Embryonic facial prominence (tissue), 1 donor: Measurements from ENCODE around the gene HEPACAM.
A peak's percentile ranks its signal among the peaks of the same experiment; 100 is the strongest.

Experiments used
- DNase-seq: peaks from one replicate; pipeline ENCODE4 v3.0.0-alpha.2; 2016; ENCODE audit errors: extremely low spot score

HEPACAM gene

GRCh38 chr11:124943254-124943616 is 7.4 kb upstream of the HEPACAM start:
- DNase-seq: no peak

- no peak for DNase-seq
Measured at GRCh38 chr11:124942466-124943253, 6.8 kb upstream of the HEPACAM start.

- no peak for DNase-seq
Measured at GRCh38 chr11:124941703-124942102, 5.9 kb upstream of the HEPACAM start.

DNA sequence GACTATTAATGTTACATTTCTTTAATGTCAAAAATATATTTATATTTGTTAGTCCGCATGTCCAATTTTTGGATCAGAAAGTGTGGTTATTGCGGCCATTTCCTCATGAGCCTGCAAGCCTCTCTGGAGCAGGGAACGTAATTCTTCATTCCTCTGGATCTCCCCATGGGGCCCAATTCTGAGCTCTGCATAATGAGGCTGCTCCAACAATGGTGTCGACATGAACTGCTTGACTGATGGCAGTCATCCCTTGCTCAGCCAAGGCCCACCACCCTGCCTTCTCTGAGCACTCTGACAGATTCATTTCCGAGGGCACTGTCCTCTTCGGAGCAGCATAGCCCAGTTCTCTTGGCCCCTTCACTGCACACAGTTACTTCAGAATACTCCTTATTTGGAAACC is 3.1 kb upstream of the HEPACAM start:
- no peak for DNase-seq

DNA sequence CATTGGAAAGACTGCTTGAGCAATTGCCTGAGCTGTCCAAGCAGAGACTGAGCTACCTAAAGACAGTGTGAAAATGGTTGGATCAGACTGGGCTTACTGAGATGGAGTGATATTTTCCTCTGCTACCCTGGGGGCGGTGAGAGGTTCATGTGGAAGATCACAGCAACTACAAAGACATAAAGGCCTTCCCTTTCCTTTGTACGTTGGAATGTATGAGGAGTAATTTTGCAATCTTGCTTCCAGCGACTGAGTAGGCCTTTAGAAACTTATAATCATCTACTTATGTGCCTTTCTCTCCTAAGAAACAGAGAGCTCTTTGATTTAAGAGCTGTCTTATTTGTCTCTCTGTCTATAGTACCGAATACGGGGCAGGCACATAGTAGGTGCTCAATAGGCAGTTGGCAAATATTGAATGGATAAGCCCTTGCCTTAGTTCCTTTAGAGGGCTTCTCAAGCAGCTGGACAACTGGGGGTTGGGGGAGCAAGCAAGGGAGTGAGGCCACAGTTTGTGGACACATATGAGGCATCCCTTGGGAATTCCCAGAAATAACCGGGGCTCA is 2.4 kb upstream of the HEPACAM start:
- no peak for DNase-seq

GRCh38 chr11:124937336-124937935 is 1.6 kb upstream of the HEPACAM start:
- no peak for DNase-seq

GRCh38 chr11:124934862-124935547 is 842 bp downstream of the HEPACAM start:
- DNase-seq: no peak

GRCh38 chr11:124930799-124931198 is 5.0 kb downstream of the HEPACAM start:
- no peak for DNase-seq

GRCh38 chr11:124928942-124929665 is 6.7 kb downstream of the HEPACAM start:
- DNase-seq: no peak

DNA sequence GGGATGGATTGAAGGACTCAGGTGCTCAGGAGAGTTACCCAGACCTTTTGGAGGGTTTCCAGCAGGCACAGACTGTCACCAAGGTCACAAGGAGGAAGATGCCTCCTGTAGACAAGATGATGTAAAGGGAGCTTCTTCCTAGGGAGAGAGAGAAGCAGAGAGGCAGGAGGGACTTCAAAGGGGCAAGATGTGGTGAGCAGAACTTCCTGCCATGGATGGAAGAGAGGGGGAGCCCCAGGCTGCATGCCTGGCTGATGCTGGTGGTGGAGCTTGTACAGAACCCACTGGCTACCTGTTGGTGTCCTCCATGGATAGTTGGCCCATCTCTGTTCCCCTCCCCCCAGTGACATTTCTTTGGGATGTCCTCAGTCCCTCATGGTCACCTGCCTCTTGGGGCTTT is 12.6 kb downstream of the HEPACAM start:
- no peak for DNase-seq

DNA sequence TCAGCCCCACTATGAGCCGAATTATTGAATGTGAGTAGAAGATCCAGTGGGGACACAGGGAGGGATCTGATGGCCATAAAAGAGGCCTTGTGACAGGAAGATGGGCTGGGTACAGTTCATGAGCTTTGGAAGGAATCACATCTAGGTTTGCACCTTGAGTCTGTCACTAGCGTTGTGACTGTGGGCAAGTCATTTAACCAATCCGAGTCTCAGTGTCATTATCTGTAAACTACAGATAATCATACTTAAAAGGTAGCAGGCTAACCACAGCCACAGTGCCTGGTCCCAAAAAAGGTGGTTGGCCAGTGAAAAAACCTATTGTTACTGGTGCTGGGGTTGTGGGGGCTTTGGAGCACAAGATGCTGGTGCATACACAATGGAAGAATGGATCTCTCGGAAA is 13.0 kb downstream of the HEPACAM start:
- DNase-seq: no peak

DNA sequence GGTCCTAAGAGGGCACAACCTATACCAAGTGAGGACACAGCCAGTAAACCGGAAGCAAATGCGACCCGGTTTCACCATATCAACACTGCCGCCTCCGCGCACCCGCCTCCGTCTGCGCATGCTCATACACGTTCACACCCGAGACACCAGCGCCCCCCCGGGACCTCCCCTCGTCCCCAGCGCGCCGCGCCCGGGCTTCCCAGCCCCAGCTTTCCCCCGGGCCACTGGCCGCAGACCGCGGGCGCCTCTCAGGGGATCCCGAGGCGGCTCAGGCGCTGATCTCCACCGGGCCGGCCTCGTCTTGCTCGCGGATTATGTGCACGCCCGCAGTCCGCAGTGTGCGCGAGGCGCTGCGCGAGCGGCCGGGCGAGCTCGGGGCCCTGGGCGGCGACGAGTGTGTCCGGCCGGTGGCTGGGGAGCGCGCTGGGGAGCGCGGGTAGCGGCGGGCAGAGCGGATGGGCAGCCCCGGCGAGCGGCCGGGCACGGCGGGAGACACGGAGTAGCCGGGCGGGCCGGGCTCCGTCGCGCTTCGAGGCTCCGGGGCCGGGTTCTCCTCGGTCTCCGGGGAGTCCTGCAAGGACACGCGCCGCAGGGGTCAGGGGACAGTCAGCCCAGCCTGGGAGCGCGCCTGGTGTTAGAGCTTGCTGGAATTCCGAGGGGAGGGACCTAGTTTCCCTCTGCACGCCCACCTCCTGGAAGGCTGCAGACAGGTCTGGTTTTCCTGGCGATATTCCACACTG is 14.8 kb downstream of the HEPACAM start:
- peak; percentile 55 for DNase-seq

DNA sequence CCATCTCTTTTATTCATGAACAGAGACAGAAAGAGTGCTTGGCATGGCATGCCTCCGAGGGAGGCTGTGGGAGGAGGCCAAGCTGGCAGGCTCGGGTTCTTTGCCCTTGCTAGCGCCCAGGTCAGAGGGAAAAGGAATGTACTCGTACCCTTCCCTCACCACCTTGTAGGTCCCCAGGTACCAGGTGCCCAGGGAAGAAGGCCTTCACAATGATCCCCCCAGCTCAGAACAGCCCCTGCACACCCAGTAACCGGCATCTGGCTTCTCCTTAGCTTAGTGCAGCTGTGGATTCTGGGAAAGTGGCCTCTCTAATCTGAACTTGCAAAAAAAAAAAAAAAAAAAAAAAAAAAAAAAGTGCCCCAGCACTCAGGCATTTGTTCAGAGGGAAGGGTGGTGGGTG is 15.5 kb downstream of the HEPACAM start:
- DNase-seq: no peak

GRCh38 chr11:124919898-124920297 is 15.9 kb downstream of the HEPACAM start:
- no peak for DNase-seq

DNA sequence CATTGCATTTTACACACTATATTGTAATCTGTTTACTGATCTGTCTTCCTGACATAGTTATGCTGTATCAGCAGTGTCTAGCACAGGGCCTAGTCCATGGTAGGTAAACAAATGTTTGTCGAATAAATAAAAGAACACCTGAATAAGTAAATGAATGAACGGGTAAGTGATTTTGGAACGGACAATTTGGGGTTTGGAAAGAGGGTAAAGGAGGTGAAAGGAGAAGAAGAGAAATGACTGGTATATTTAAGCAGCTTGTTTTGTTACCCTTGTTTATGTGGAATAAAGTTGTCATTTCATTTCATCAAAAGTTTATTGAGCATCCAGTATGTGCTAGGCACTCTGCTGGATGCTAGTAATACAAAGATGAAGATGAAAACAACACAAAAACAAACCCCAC is 16.9 kb downstream of the HEPACAM start, which contains the start of gene HEPN1:
TSS of gene HEPN1 (plus strand) at position 301 of the 400 bp plus-strand sequence.
- DNase-seq: no peak

GRCh38 chr11:124917115-124917637 is 18.7 kb downstream of the HEPACAM start:
- no peak for DNase-seq

GRCh38 chr11:124916370-124916710 is 19.5 kb downstream of the HEPACAM start:
- no peak for DNase-seq

DNA sequence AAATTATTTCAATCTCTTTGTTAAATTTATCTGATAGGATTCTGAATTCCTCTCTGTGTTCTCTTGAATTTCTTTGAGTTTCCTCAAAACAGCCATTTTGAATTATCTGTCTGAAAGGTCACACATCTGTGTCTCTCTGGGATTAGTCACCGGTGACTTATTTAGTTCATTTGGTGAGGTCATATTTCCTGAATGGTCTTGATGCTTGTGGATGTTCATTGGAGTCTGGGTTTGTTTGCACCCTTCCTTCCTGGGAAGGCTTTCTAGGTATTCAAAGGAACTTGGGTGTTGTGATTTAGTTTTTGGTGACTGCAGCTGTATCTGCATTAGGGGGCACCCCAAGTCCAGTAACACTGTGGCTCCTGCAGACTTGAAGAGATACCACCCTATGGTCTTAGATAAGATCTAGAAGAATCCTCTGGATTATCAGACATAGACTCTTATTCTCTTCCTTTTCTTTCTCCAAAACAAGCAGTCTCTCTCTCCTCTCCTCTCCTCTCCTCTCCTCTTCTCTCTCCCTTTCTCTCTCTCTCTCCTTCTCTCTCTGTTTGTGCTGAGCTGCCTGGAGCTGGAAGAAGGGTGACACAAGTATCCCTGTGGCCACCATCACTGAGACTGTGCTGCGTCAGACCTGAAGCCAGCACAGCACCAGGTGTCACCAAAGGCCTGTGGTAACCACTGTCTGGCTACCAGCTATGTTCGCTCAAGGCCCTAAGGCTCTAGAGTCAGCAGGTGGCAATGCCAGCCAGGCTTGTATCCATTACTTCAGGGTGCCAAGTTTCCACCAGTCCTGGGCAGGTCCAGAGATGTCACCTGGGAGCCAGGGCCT is 20.1 kb downstream of the HEPACAM start:
- no peak for DNase-seq

DNA sequence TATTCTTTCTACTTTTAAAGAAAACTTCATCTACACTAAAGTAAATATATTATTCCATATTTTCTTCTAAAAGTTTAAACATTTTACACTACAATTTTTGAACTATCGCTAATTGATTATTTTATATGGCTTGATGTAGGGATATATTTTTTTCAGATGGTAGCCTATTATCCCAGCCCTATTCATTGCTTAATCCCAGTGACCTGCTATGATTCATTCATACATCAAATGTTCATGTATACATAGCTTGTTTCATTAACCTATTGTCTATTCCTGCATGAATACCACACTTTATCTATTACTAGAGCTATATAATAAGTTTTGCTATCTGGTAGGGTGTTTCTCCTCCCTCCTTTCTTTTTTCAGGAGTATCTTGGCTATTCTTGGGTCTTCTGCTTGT is 33.2 kb downstream of the HEPACAM start:
- DNase-seq: no peak

- DNase-seq: no peak
Measured at GRCh38 chr11:124900464-124900863, 35.4 kb downstream of the HEPACAM start.
